GM12892 (cell line): Measurements from ENCODE around the gene PARVG. TPM values are rescaled to one million over a fixed set of nuclear protein-coding genes. Genes with fewer than 3 reads are reported as not detected.
A peak's percentile ranks its signal among the peaks of the same experiment; 100 is the strongest.

Experiments used
- DNase-seq: peaks from one replicate; pipeline ENCODE4 v3.0.0; 2011; ENCODE audit not compliant: insufficient read length
- FAIRE-seq: peaks from 2 replicates; lab custom pipeline; 2011; peaks lifted over from hg19 to GRCh38; lab: Jason Lieb, UNC
- POLR2A ChIP-seq: IDR thresholded peaks from 2 replicates; pipeline ENCODE4 v1.6.1; 2011; ENCODE audit warnings: low read depth, low read length, control low read depth
- POLR2AphosphoS5 ChIP-seq: IDR thresholded peaks from 2 replicates; pipeline ENCODE4 v1.6.1; 2011; ENCODE audit warnings: low read depth, low read length, control low read depth
- TAF1 ChIP-seq: IDR thresholded peaks from 2 replicates; pipeline ENCODE4 v1.6.1; 2011; ENCODE audit warnings: low read depth, mild to moderate bottlenecking, control low read depth, low read length, borderline replicate concordance
- polyA plus RNA-seq: library from polyadenylated mRNA; unstranded; fragments of >200 nt; gene quantifications from one replicate; pipeline ENCODE4 v1.2.1, GENCODE V29; 2012; ENCODE audit warnings: missing spikeins, inconsistent platforms; ENCODE audit not compliant: missing spikeins

PARVG gene
- polyA plus RNA-seq: 44.4 TPM

GRCh38 chr22:44180706-44181032 lies at the start of gene PARVG:
Gene PARVG, plus strand, starts transcription at chr22:44180925. Its CDS starts 2,405 bp downstream, at chr22:44183330.
- FAIRE-seq (peak; percentile 95), DNase-seq (no peak)
- no peak for TF ChIP-seq POLR2AphosphoS5
- no peak for TF ChIP-seq TAF1
- no peak for TF ChIP-seq POLR2A

GRCh38 chr22:44131412-44131811 lies 49.3 kb upstream of the PARVG start:
- FAIRE-seq: no peak
- TF ChIP-seq POLR2A (no peak), POLR2AphosphoS5 (no peak), TAF1 (no peak)
- no peak for DNase-seq

- FAIRE-seq (no peak), DNase-seq (no peak)
- TF ChIP-seq TAF1 (no peak), POLR2AphosphoS5 (no peak)
These were observed 48.6 kb upstream of the PARVG start for GRCh38 chr22:44131989-44132685.

- no peak for FAIRE-seq
These were observed 48.0 kb upstream of the PARVG start for GRCh38 chr22:44132724-44133123.

GRCh38 chr22:44133161-44133560 lies 47.6 kb upstream of the PARVG start:
- FAIRE-seq (no peak), DNase-seq (no peak)
- TF ChIP-seq POLR2AphosphoS5 (no peak), TAF1 (no peak), POLR2A (no peak)

More at GRCh38 chr22:44132724-44133123, 48.0 kb upstream of the PARVG start:
- TF ChIP-seq POLR2AphosphoS5 (no peak), POLR2A (no peak), TAF1 (no peak)
- no peak for DNase-seq

GRCh38 chr22:44133901-44134571 lies 46.7 kb upstream of the PARVG start:
- DNase-seq (no peak), FAIRE-seq (no peak)
- no peak for TF ChIP-seq TAF1
- no peak for TF ChIP-seq POLR2A
- no peak for TF ChIP-seq POLR2AphosphoS5

GRCh38 chr22:44136112-44136511 lies 44.6 kb upstream of the PARVG start:
- DNase-seq (no peak), FAIRE-seq (no peak)
- TF ChIP-seq TAF1 (no peak), POLR2AphosphoS5 (no peak), POLR2A (no peak)

GRCh38 chr22:44136786-44137185 lies 43.9 kb upstream of the PARVG start:
- DNase-seq (no peak), FAIRE-seq (no peak)
- TF ChIP-seq TAF1 (no peak), POLR2AphosphoS5 (no peak), POLR2A (no peak)

- TF ChIP-seq TAF1 (no peak), POLR2AphosphoS5 (no peak), POLR2A (no peak)
- FAIRE-seq (no peak), DNase-seq (no peak)
These were observed 43.3 kb upstream of the PARVG start for GRCh38 chr22:44137415-44137814.

- DNase-seq (no peak), FAIRE-seq (no peak)
- TF ChIP-seq TAF1 (no peak), POLR2AphosphoS5 (no peak), POLR2A (no peak)
These were observed 41.0 kb upstream of the PARVG start for GRCh38 chr22:44139773-44140172.

GRCh38 chr22:44142421-44143104 lies 38.2 kb upstream of the PARVG start:
- DNase-seq: no peak
- no peak for TF ChIP-seq POLR2A
- TF ChIP-seq POLR2AphosphoS5: no peak
- TF ChIP-seq TAF1: no peak
- no peak for FAIRE-seq
